ENCODE measurements around the gene RASGRP3.
"Not testable (repeated sequence)": the region's sequence is repeated elsewhere in the genome, so short reads cannot be mapped to it uniquely, and the experiment has no call there.

Gene RASGRP3, protein sequence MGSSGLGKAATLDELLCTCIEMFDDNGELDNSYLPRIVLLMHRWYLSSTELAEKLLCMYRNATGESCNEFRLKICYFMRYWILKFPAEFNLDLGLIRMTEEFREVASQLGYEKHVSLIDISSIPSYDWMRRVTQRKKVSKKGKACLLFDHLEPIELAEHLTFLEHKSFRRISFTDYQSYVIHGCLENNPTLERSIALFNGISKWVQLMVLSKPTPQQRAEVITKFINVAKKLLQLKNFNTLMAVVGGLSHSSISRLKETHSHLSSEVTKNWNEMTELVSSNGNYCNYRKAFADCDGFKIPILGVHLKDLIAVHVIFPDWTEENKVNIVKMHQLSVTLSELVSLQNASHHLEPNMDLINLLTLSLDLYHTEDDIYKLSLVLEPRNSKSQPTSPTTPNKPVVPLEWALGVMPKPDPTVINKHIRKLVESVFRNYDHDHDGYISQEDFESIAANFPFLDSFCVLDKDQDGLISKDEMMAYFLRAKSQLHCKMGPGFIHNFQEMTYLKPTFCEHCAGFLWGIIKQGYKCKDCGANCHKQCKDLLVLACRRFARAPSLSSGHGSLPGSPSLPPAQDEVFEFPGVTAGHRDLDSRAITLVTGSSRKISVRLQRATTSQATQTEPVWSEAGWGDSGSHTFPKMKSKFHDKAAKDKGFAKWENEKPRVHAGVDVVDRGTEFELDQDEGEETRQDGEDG

DNA sequence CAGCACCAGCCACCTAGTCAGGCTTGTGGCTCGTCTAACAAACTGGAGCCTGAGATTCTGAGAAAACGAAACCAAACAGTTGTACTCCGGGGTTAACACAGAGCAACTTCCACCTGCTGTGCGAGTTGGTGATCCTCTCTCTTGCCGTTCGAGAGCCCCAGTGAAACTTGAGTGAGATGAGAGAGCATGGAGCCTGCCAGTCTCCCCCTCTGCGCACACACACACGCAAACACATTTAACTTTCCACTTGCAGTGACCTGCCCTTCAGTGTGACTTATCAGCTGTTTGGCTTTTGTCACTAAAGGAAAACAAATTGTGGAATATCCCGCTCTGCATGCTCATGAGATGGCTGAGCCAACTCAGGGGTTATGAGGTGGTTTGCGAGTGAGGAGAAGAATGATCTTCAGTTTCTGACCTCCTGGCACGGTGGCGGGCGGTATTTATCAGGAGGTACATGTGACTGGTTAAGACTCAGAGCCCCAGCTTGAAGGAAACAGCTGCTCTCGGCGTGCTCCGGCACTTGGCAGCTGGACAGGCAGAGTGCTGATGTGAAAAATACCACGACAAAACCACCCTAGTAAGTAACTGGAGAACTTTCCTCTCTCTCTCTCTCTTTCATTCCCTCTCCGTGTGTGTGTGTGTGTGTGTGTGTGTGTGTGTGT, at the start of gene RASGRP3:
RASGRP3 (plus strand) TSS at position 519 of the 662 bp plus-strand sequence. CDS start 38,488 bp downstream, outside the sequence.
- peak within 1 kb of the TSS; percentile 99 for H3K27ac Mint-ChIP-seq
- CTCF ChIA-PET = interaction anchor here (0.6 to 1.9 kb wide), 19 partner anchors 9 to 154 kb away, joined by 3 to 38 read pairs (median 4); partner anchors contain the start of gene FAM98A
- H3K27me3 Mint-ChIP-seq = no peaks in the 10 kb centered on the region
- no peaks in the 10 kb centered on the region for H3K36me3 Mint-ChIP-seq
- DNase-seq = peak; percentile 76
- H3K4me3 Mint-ChIP-seq = peak within 1 kb of the TSS; percentile 84
- peaks cover 39% of the 10 kb centered on the region for H3K4me1 Mint-ChIP-seq
- H3K9me3 Mint-ChIP-seq = no peaks in the 10 kb centered on the region

DNA sequence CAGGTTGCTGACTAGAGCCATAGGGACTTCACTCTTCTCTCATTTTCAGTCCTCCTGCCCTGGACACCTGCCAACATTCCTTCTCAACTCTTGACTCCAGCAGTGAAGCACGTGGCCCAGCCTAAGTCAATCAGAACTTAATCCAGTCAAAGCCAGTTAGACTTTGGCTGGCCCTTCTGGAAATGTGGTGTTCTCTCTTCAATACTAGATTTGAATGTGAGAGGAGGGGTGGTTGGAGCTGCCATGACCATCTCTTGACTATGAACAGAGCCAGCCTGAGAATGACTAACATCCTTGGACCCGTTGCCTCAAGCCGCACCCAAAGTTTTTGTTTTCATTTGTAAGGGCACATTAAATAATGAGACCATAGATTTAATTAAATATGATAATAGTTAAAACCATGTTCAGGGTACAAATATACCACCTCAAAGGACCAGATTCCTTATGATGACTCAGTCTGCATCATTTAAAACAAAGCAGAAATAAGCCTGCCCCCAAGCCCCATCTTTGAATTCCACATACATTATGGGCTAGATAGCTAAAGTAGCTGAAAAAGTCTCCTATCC, 49.7 kb upstream of the RASGRP3 start:
- CTCF ChIA-PET = no interaction called here
- no peak overlapping the region for H3K27ac Mint-ChIP-seq
- no peaks in the 10 kb centered on the region for H3K36me3 Mint-ChIP-seq
- H3K27me3 Mint-ChIP-seq = peaks cover 5% of the 10 kb centered on the region
- H3K9me3 Mint-ChIP-seq = no peaks in the 10 kb centered on the region
- H3K4me3 Mint-ChIP-seq = no peak overlapping the region
- H3K4me1 Mint-ChIP-seq = no peaks in the 10 kb centered on the region
- no peak for DNase-seq

DNA sequence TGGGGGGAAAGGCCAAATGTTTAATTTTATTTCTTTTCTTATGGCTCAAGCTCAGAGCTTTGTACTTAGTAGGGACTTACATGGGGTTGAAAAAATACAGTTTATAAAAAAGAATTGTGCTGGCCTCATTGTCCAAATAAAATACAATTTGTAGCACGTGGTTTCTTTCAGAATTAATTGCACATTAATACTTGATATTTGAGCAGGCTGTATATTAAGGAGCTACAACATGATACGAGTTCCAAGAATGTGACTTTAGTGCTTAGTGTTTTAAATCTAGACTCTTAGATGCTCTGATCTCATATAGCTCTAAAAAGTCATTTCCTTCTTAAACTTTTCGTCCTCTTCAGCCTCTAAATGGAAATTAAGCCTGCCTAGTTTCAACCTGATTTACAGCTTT, 46.4 kb upstream of the RASGRP3 start:
- Mint-ChIP-seq H3K4me3 (no peak overlapping the region), H3K27me3 (peaks cover 7% of the 10 kb centered on the region), H3K36me3 (no peaks in the 10 kb centered on the region), H3K9me3 (no peaks in the 10 kb centered on the region), H3K4me1 (no peaks in the 10 kb centered on the region), H3K27ac (no peak overlapping the region)
- CTCF ChIA-PET = interaction anchor here (1.1 kb wide), 2 partner anchors 46 to 153 kb away, joined by 3 to 5 read pairs; no protein-coding TSS in a partner anchor
- DNase-seq = no peak

DNA sequence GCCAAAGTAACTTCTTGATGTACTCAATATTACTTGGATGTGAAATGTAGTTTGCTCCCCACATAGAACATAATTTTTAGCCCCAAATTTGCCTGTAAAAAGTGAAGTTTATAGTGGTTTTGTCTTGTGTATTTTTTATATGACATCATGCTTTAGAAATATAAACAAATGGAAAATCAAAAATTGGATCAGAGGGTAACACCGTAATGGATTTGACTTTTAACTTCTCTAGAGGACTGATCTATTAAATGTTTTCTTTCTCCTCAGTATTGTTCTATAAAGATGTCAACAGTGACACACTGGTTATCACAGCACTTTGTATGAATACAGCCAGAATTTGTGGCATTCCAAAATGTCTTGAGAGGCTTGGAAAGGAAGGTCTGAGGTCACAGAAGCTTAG, 45.6 kb upstream of the RASGRP3 start:
- Mint-ChIP-seq H3K36me3 (no peaks in the 10 kb centered on the region), H3K4me1 (no peaks in the 10 kb centered on the region), H3K27ac (no peak overlapping the region), H3K9me3 (no peaks in the 10 kb centered on the region), H3K4me3 (no peak overlapping the region), H3K27me3 (peaks cover 7% of the 10 kb centered on the region)
- no peak for DNase-seq
- CTCF ChIA-PET = interaction anchor here (1.1 kb wide), 1 partner anchor 152 kb away, joined by 5 read pairs; no protein-coding TSS in a partner anchor

DNA sequence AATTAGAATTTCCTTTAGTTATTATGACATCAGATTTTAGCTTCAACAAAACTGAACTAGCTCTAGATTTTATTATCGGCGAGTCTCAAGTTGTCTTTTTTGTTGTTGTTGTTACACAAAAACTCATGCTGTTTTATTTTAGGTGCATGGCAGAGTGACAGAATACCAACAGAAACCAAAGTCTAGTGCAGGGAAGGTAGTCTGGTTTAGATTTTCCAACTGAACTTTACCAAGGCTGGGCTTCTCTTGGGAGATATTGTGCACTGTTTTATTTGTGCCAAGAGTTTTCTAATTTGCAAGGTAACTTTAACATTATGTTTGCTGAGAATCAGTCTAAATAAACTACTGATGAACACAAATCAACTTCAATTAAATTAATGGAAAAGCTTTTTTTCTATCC, 43.6 kb upstream of the RASGRP3 start:
- Mint-ChIP-seq H3K27ac (no peak overlapping the region), H3K36me3 (no peaks in the 10 kb centered on the region), H3K4me1 (no peaks in the 10 kb centered on the region), H3K9me3 (no peaks in the 10 kb centered on the region), H3K27me3 (peaks cover 11% of the 10 kb centered on the region), H3K4me3 (no peak overlapping the region)
- DNase-seq = no peak
- CTCF ChIA-PET = interaction anchor here (0.6 kb wide), 2 partner anchors 9 to 24 kb away, joined by 3 read pairs; no protein-coding TSS in a partner anchor

DNA sequence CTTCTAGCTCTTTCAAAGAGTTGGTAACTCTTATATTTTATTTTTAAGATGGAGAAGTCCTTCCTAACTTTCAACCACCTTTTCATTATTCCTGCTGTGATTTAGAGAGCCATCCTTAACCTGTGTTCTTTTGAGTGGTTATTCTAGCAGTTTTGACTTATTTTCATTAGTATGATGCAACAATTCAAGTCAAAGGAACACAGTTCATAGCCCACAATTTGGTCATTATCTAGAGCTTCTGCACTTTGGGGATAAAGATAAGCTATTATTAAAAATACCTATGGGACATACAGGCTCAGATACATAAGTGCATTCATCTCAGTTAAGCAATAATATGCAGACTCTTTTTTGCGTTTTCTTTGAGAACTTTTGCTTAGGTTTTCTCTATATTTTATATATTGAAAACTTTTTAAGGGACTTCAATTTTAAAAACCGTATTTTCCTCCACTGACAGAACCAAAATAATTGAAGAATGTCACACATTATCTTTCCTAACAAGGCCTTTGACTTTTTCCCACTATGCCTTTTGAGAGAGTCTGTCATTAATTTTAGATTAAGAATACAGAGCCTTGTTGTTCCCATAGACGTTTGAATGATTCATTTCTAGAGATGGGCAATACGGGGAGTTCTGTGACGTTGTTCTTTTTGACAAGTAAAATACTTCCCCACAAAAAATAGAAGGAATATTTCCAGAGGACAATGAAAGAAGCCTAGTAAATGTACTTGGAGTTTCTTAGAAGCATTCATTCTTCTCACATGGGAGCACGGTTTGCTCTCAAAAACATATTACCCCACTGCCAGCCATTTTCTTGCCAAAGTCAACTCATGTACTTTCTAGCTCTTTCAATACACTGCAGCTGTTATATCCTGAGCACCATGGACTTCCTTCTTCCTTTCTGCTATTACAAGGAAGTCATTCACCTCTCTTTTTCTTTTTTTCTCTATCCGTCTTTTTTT, 42.9 kb upstream of the RASGRP3 start:
- H3K36me3 Mint-ChIP-seq = no peaks in the 10 kb centered on the region
- CTCF ChIA-PET = interaction anchor here (0.6 kb wide), 2 partner anchors 8 to 23 kb away, joined by 3 read pairs; no protein-coding TSS in a partner anchor
- H3K4me1 Mint-ChIP-seq = no peaks in the 10 kb centered on the region
- H3K27ac Mint-ChIP-seq = no peak overlapping the region
- H3K4me3 Mint-ChIP-seq = no peak overlapping the region
- peaks cover 11% of the 10 kb centered on the region for H3K27me3 Mint-ChIP-seq
- H3K9me3 Mint-ChIP-seq = no peaks in the 10 kb centered on the region
- DNase-seq = no peak

DNA sequence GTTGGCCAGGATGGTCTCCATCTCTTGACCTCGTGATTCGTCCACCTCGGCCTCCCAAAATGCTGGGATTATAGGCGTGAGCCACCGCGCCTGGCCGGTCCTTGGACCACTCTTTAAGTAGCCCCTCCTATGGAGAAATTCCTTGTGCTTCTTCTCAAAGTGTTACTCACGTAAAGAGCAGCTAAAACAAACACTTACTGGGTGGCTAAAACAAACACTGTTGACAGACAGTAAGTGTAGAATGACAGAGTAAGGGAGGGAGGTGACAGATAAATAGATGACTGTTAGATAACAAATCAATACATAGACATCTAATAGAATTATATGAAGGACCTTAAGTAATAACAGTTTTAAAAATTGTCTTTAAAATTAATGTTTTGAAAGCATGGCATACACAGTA, 40.9 kb upstream of the RASGRP3 start:
- CTCF ChIA-PET = no interaction called here

DNA sequence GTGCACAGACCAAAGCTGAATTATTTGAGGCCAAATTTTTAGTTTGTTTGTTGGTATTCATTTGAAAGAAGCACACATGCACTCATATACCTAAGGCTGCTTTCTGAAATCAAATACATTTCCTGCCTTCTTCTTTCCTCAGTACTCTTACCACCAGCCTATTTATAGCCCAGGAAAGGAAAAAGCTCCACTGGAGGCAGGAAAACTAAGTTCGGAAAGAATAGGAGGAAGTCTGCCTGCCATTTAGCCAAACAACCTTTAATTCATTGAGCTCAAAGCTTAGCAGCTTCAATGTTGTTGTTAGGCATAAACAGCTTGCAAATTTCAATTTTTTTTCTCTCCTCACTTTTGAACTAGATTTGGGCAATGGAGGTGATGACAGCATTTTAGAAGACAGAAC, 40.4 kb upstream of the RASGRP3 start:
- Mint-ChIP-seq H3K36me3 (no peaks in the 10 kb centered on the region), H3K27ac (no peak overlapping the region), H3K4me1 (no peaks in the 10 kb centered on the region), H3K27me3 (peaks cover 21% of the 10 kb centered on the region), H3K9me3 (no peaks in the 10 kb centered on the region), H3K4me3 (no peak overlapping the region)
- CTCF ChIA-PET = no interaction called here
- no peak for DNase-seq

More for the DNA sequence above, 40.9 kb upstream of the RASGRP3 start:
- Mint-ChIP-seq H3K9me3 (no peaks in the 10 kb centered on the region), H3K36me3 (no peaks in the 10 kb centered on the region), H3K27me3 (peaks cover 21% of the 10 kb centered on the region), H3K27ac (no peak overlapping the region), H3K4me1 (no peaks in the 10 kb centered on the region), H3K4me3 (no peak overlapping the region)
- DNase-seq = no peak

DNA sequence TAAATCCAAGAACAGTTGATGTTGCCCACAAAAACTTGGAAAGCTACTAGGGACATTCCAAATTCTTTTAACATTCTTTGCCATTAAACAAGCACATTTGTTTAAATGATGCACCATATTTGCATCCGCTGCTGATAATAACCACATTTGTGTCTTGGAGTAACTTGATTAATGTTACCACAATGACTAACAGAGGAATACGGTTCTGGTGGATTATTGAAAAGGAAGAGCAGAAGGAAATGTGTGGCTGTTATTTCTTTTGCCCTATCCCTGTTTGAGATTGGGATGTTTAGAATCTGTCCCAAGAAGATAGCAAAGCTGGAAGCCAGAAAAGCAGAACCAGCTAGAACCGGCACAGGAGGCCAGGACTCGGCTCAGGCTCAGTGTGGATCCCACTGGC, 39.2 kb upstream of the RASGRP3 start:
- CTCF ChIA-PET = no interaction called here
- H3K4me1 Mint-ChIP-seq = no peaks in the 10 kb centered on the region
- peaks cover 14% of the 10 kb centered on the region for H3K27me3 Mint-ChIP-seq
- H3K9me3 Mint-ChIP-seq = no peaks in the 10 kb centered on the region
- H3K36me3 Mint-ChIP-seq = no peaks in the 10 kb centered on the region
- no peak overlapping the region for H3K27ac Mint-ChIP-seq
- DNase-seq = no peak
- no peak overlapping the region for H3K4me3 Mint-ChIP-seq

DNA sequence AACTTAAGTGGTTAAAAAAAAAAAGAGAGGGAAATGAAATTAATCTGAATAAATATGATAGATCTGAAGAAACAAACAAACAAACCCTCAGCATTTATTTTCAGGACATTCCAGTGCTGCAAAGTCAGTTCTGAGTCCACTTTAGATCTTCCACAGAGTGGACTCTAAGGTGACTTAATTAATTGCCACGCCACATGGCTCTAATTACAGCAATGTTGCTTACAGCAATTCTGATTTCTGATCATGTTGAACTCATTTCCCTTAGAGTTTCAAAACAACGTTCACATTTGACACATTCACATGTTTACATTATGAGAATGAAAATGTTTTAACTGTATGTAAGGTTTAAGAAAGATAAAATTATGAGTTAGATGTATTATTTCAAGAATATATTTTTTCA, 38.6 kb upstream of the RASGRP3 start:
- Mint-ChIP-seq H3K36me3 (no peaks in the 10 kb centered on the region), H3K27me3 (peaks cover 14% of the 10 kb centered on the region), H3K4me3 (no peak overlapping the region), H3K27ac (no peak overlapping the region), H3K9me3 (no peaks in the 10 kb centered on the region), H3K4me1 (no peaks in the 10 kb centered on the region)
- no peak for DNase-seq
- CTCF ChIA-PET = no interaction called here

DNA sequence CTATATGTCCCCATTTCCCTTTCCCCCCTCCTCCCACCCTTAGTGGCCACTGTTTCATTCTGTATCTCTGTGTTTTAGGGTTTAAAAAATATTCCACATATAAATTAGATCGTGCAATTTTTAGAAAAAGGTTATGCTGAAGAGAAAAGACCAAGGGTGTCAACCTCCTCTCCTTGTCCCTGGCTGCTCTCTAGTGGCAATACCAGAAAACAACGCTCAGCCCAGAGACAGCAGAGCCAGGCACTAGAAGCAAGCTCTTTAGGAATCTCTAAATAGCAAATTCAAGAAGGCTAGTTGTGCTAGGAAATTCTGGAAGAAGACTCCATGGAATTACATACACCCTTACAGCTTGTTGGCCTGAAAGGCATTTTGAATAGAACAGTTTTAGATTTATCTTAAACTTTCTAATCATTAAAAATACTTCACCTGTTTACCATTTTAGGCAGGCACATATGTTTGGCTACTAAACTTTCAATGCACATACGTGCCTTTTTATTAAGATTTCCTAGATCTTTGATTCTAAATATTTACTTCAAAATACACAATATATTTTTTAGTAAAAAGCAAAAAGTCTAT, 35.1 kb upstream of the RASGRP3 start:
- Mint-ChIP-seq H3K4me3 (no peak overlapping the region), H3K36me3 (no peaks in the 10 kb centered on the region), H3K4me1 (no peaks in the 10 kb centered on the region), H3K27ac (no peak overlapping the region), H3K9me3 (no peaks in the 10 kb centered on the region), H3K27me3 (peaks cover 11% of the 10 kb centered on the region)
- peak; percentile 32 for DNase-seq
- CTCF ChIA-PET = interaction anchor here (0.8 to 2.9 kb wide), 5 partner anchors 8 to 667 kb away, joined by 3 to 16 read pairs (median 3); no protein-coding TSS in a partner anchor

DNA sequence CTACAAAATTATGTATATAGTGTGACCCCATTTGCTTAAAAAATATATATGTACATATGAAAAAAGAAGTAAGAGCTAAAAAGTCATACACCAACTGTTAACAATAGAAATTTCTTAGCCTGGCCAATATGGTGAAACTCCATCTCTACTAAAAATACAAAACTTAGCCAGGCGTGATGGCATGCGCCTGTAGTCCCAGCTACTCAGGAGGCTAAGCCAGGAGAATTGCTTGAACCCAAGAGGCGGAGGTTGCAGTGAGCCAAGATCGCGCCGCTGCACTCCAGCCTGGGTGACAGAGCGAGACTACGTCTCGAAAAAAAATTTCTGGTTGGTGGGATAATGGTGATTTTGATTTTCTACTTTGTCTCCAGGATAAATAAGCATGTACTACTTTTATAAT, 34.4 kb upstream of the RASGRP3 start:
- CTCF ChIA-PET = interaction anchor here (1.3 to 2.9 kb wide), 2 partner anchors 9 to 141 kb away, joined by 3 to 16 read pairs; no protein-coding TSS in a partner anchor
- not testable (repeated sequence) for H3K4me1 Mint-ChIP-seq, H3K36me3 Mint-ChIP-seq

More for the DNA sequence above, 34.4 kb upstream of the RASGRP3 start:
- H3K9me3 Mint-ChIP-seq, H3K27ac Mint-ChIP-seq, DNase-seq, H3K4me3 Mint-ChIP-seq: not testable (repeated sequence)
- peaks cover 10% of the 10 kb centered on the region for H3K27me3 Mint-ChIP-seq
